ENCODE measurements around the gene FCHSD1. TPM values are rescaled to one million over a fixed set of nuclear protein-coding genes. Genes with fewer than 3 reads are reported as not detected.

Gene FCHSD1
- 61.9 and 72.1 TPM in 2 replicates for total RNA-seq (2013; cell fraction: nucleolus; rRNA removed)
- total RNA-seq (2014; rRNA removed) (13.1 and 18.0 TPM in 2 replicates), total RNA-seq (2014; rRNA removed; fragmentation: Illumina TruSeq; extraction: Trizol) (7.7 and 8.1 TPM in 2 replicates), total RNA-seq (2021) (20.6 and 21.3 TPM in 2 replicates), polyA plus RNA-seq (2011; rRNA removed) (16.6 and 21.9 TPM in 2 replicates), polyA plus RNA-seq (2014; fragmentation: Illumina TruSeq; extraction: Trizol) (3.2 and 8.9 TPM in 2 replicates), polyA plus RNA-seq (2014; fragmentation: Nextera tagmentation; extraction: Ambion mirVana) (1 to 10 TPM in 1 of 2 experiments, under 1 TPM in 1; 0.97 to 1.0 TPM), polyA plus RNA-seq (2014; rRNA removed) (19.1 and 22.8 TPM in 2 replicates), polyA plus RNA-seq (2016; fragmentation: Nextera tagmentation; extraction: Ambion mirVana) (10 to 100 TPM in 1 of 2 experiments, 1 to 10 TPM in 1; 9.9 to 11.5 TPM), polyA minus RNA-seq (2011; rRNA and poly(A)+ RNA removed) (13.6 and 15.4 TPM in 2 replicates), Bru-seq, nascent RNA (percentile 77 among the genes with signal in this experiment), BruChase-seq, experiment 1, labeled RNA remaining after a 6-hour chase (percentile 80 among the genes with signal in this experiment), BruChase-seq, experiment 2, labeled RNA remaining after a 2-hour chase (percentile 79 among the genes with signal in this experiment)
- polyA plus RNA-seq (2011; ENCODE audit: low read depth): 15.7 TPM
- 13.3 and 17.5 TPM in 2 replicates for polyA plus RNA-seq (2011; cell fraction: cytosol; rRNA removed)
- polyA plus RNA-seq (2011; cell fraction: nucleus; rRNA removed): 231 and 272 TPM in 2 replicates
- polyA plus RNA-seq (2012): 26.0 and 30.3 TPM in 2 replicates
- polyA minus RNA-seq (2011; cell fraction: cytosol; rRNA and poly(A)+ RNA removed): 4.1 and 5.5 TPM in 2 replicates
- 37.4 and 42.8 TPM in 2 replicates for polyA minus RNA-seq (2011; cell fraction: nucleus; rRNA and poly(A)+ RNA removed)
- long read RNA-seq, experiment 1, partial matches to known transcripts: 2 of 5 reads
- long read RNA-seq, experiment 1, other reads (novel, unspliced or antisense): 3 of 5 reads
- long read RNA-seq, experiment 2, partial matches to known transcripts: 0 of 1 reads
- long read RNA-seq, experiment 2, other reads (novel, unspliced or antisense): 1 of 1 reads

DNA sequence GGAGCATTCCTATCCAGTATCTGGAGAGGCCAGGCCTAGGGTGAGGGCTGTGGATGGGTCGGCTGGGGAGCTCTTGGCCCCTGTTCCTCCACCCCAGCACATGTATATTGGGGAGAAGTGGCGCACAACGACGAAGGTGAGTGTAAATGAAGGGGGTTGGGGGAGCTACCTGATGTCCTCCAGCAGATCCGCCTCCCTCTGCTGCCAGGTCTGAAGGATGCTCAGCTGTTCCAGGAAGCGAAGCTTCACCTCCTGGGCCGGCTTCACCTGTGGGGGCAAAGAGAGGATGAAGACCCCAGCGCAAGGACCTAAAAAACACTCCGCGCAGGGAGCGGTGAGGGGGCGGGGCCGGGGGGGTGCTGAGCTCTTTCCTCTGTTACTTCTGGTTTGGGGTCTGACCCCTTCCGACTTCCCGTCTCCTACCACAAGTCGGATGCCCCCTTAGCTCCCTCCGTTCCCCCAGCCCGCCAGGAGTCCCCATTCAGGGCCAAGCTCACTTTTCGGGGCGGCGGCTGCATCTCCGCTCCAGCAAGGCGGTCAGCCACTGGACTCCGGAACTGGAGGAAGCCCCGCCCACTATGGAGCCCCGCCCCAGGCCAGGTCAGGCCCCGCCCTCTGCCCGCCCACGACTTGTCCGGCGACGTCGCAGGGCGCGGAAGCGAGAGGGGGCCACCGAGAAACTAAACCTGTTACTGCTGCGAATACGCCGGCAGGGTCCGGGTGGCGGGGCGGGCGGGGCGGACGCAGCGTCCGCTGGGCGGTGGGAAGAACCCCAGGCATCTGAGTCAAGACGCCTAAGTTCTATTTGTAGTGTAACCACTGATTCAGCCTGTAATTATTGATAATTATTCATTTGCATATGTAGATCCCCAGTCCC is at the start of gene FCHSD1:
TSS of gene FCHSD1 (minus strand) at position 568 of the 877 bp plus-strand sequence. CDS start at position 518, 50 bp downstream.
- intact Hi-C loops (cut with micrococcal nuclease; ENCODE audit: unreplicated experiment): no loop called here
- Histone ChIP-seq H2AFZ (ENCODE audit: control insufficient read depth, low read depth, low read length) (peak within 1 kb of the TSS; percentile 95), H3K27me3 (replicated peaks in 1 of 2; ENCODE audit: control insufficient read depth in 2 of 2, insufficient read depth in 2 of 2, low read length in 1 of 2) (no peaks in the 10 kb centered on the region), H3K9ac (ENCODE audit: control insufficient read depth, insufficient read depth, low read length) (peak within 1 kb of the TSS; percentile 77), H3K36me3 (ENCODE audit: control insufficient read depth in 2 of 2, insufficient read depth in 2 of 2, low read length in 1 of 2) (no peaks in the 10 kb centered on the region), H4K20me1 (ENCODE audit: control insufficient read depth, insufficient read depth) (no peaks in the 10 kb centered on the region), H3K9me3 (replicated peaks; ENCODE audit: control insufficient read depth, insufficient read depth, low read length) (no peaks in the 10 kb centered on the region), H3K4me2 (ENCODE audit: control insufficient read depth, insufficient read depth) (peak within 1 kb of the TSS; percentile 98), H3K79me2 (ENCODE audit: control insufficient read depth, insufficient read depth, low read length) (no peaks in the 10 kb centered on the region), H3K4me1 (ENCODE audit: control insufficient read depth, insufficient read depth, low read length) (peaks cover 8% of the 10 kb centered on the region), H3K27ac (ENCODE audit: control insufficient read depth, insufficient read depth) (peak within 1 kb of the TSS; percentile 51), H3K4me3 (peak within 1 kb of the TSS; percentile 85)
- 5% methylated on average over 26 of the region's 50 CpGs for WGBS (ENCODE audit: insufficient coverage, insufficient replicate concordance, low lambda C conversion rate, missing lambda C conversion rate)
- peak; percentile 49 for FAIRE-seq
- BruUV-seq (replicated peaks): no TSS peak
- SMC1A ChIA-PET (ENCODE audit: uncharacterized antibody, unreplicated experiment): interaction anchor here (0.7 to 1.8 kb wide), 11 partner anchors 9 to 311 kb away, joined by 3 to 12 read pairs (median 3); partner anchors contain the start of genes HDAC3 and RELL2
- ATAC-seq: peak; percentile 99
- in situ Hi-C loops (cut with MboI): no loop called here
- POLR2A ChIA-PET: interaction anchor here (0.6 to 1.8 kb wide), 13 partner anchors 13 to 318 kb away, joined by 3 to 23 read pairs (median 4); partner anchors contain the start of genes DELE1, DIAPH1, HDAC3 and RELL2
- CTCF ChIA-PET: interaction anchor here (0.9 to 3.2 kb wide), 13 partner anchors 9 to 318 kb away, joined by 3 to 15 read pairs (median 6); partner anchors contain the start of genes DIAPH1, HDAC3, RELL2 and RNF14
- RAD21 ChIA-PET (ENCODE audit: unreplicated experiment): interaction anchor here (1.0 to 2.1 kb wide), 9 partner anchors 14 to 310 kb away, joined by 3 to 13 read pairs (median 4); partner anchors contain the start of genes DIAPH1, HDAC3 and RELL2
- DNase-seq (ENCODE audit: low read depth, low spot score): no peak
- TF ChIP-seq NFYA (IDR thresholded peaks at IDR 0.05; ENCODE audit: borderline replicate concordance, low read depth, low read length): no peak
- TF ChIP-seq GATAD2B (conservative IDR thresholded peaks at IDR 0.05; ENCODE audit: low read depth): 0 out of 2 replicates have a peak, but pooled peaks have one; percentile 26
- 0 out of 2 replicates have a peak, but pooled peaks have one; percentile 26 for TF ChIP-seq YY1 (IDR thresholded peaks at IDR 0.05; ENCODE audit: low read depth, low read length)
- TF ChIP-seq, protein P1, sequence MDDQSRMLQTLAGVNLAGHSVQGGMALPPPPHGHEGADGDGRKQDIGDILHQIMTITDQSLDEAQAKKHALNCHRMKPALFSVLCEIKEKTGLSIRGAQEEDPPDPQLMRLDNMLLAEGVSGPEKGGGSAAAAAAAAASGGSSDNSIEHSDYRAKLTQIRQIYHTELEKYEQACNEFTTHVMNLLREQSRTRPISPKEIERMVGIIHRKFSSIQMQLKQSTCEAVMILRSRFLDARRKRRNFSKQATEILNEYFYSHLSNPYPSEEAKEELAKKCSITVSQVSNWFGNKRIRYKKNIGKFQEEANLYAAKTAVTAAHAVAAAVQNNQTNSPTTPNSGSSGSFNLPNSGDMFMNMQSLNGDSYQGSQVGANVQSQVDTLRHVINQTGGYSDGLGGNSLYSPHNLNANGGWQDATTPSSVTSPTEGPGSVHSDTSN (IDR thresholded peaks at IDR 0.05; ENCODE audit: insufficient replicate concordance, low read depth, low read length): no peak
- peak; percentile 47; the same call in 1 of the 2 replicates for TF ChIP-seq POLR2AphosphoS5 (IDR thresholded peaks at IDR 0.05; ENCODE audit: low read length)
- peak in 1 of 2 experiments; percentile 89; a peak in 2 of 3 replicates for TF ChIP-seq EGR1 (IDR thresholded peaks at IDR 0.05; ENCODE audit: borderline replicate concordance in 1 of 2, low read depth in 2 of 2, low read length in 2 of 2)
- TF ChIP-seq WRNIP1 (IDR thresholded peaks at IDR 0.05; ENCODE audit: borderline replicate concordance, low read depth, low read length): no peak
- peak; percentile 80 for TF ChIP-seq POLR2A (IDR thresholded peaks at IDR 0.05; ENCODE audit: low read depth, low read length)
- 0 out of 2 replicates have a peak, but pooled peaks have one; percentile 14 for TF ChIP-seq MEF2A (IDR thresholded peaks at IDR 0.05; ENCODE audit: insufficient read depth, low read depth, low read length)
- peak; percentile 61; the same call in 1 of the 2 replicates for TF ChIP-seq CREB1 (IDR thresholded peaks at IDR 0.05; ENCODE audit: low read depth)
- TF ChIP-seq, protein P2, sequence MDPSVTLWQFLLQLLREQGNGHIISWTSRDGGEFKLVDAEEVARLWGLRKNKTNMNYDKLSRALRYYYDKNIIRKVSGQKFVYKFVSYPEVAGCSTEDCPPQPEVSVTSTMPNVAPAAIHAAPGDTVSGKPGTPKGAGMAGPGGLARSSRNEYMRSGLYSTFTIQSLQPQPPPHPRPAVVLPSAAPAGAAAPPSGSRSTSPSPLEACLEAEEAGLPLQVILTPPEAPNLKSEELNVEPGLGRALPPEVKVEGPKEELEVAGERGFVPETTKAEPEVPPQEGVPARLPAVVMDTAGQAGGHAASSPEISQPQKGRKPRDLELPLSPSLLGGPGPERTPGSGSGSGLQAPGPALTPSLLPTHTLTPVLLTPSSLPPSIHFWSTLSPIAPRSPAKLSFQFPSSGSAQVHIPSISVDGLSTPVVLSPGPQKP (IDR thresholded peaks at IDR 0.05; ENCODE audit: low read depth, low read length): 0 out of 2 replicates have a peak, but pooled peaks have one; percentile 23
- TF ChIP-seq ZNF622 (IDR thresholded peaks at IDR 0.05): no peak
- 0 out of 2 replicates have a peak, but pooled peaks have one; percentile 9 for TF ChIP-seq SMC3 (IDR thresholded peaks at IDR 0.05; ENCODE audit: borderline replicate concordance, low read length)
- TF ChIP-seq SMAD5 (IDR thresholded peaks at IDR 0.05; ENCODE audit: low read depth): 0 out of 2 replicates have a peak, but pooled peaks have one; percentile 32
- TF ChIP-seq MXI1 (IDR thresholded peaks at IDR 0.05; ENCODE audit: low read depth, low read length): no peak
- peak; percentile 46; the same call in 1 of the 2 replicates for TF ChIP-seq CREM (IDR thresholded peaks at IDR 0.05; ENCODE audit: low read depth)
